GM13976 (cell line): ENCODE measurements around the gene ARHGDIA.

ENCODE experiments used
- DNase-seq: peaks from one replicate; pipeline ENCODE4 v3.0.0; 2012; ENCODE audit warnings: low spot score
- in situ Hi-C: fragments of 300-500 bp; cut with MboI; formaldehyde crosslinking; loops from one replicate; pipeline ENCODE4 v1.12.0; 2022; ENCODE audit warnings: low sequenced_read_pairs, mixed read lengths, inconsistent platforms; ENCODE audit not compliant: unreplicated experiment
- TF ChIP-seq, protein P1 (sequence below): IDR thresholded peaks from 2 replicates; pipeline ENCODE4 v1.5.1; 2012; ENCODE audit warnings: borderline replicate concordance, mild to moderate bottlenecking; ENCODE audit not compliant: insufficient read depth; ENCODE audit errors: extremely low read depth, missing control alignments, control extremely low read depth

Gene ARHGDIA

DNA sequence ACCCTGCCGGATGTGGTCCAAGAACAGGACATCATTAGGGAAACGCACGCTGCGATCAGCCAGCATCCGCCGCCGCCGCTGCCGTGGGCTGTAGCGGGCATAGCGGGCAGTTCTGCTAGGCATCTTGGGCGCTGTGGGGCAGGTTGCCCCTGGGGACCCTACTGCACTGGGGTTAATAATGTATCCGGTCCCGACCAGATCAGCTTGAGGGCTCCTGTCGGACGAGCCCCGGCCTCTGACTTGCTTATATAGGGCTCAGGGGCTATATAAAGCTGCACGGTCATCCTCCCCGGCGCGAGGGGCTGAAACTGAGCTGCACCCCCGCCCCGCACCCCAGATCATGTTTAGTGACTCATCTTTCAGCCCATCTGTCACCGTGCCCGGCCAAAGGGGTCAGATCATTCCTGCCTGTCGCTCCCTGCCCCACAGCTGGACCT lies 36.3 kb downstream of the ARHGDIA start, which contains the start of gene PPP1R27:
Gene PPP1R27 (minus strand): TSS at position 220 of the 437 bp plus-strand sequence. CDS start 97 bp downstream, at position 123.
- DNase-seq, result no peak
- in situ Hi-C loops, result no loop called here
- TF ChIP-seq, protein P1, sequence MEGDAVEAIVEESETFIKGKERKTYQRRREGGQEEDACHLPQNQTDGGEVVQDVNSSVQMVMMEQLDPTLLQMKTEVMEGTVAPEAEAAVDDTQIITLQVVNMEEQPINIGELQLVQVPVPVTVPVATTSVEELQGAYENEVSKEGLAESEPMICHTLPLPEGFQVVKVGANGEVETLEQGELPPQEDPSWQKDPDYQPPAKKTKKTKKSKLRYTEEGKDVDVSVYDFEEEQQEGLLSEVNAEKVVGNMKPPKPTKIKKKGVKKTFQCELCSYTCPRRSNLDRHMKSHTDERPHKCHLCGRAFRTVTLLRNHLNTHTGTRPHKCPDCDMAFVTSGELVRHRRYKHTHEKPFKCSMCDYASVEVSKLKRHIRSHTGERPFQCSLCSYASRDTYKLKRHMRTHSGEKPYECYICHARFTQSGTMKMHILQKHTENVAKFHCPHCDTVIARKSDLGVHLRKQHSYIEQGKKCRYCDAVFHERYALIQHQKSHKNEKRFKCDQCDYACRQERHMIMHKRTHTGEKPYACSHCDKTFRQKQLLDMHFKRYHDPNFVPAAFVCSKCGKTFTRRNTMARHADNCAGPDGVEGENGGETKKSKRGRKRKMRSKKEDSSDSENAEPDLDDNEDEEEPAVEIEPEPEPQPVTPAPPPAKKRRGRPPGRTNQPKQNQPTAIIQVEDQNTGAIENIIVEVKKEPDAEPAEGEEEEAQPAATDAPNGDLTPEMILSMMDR, result no peak

DNA sequence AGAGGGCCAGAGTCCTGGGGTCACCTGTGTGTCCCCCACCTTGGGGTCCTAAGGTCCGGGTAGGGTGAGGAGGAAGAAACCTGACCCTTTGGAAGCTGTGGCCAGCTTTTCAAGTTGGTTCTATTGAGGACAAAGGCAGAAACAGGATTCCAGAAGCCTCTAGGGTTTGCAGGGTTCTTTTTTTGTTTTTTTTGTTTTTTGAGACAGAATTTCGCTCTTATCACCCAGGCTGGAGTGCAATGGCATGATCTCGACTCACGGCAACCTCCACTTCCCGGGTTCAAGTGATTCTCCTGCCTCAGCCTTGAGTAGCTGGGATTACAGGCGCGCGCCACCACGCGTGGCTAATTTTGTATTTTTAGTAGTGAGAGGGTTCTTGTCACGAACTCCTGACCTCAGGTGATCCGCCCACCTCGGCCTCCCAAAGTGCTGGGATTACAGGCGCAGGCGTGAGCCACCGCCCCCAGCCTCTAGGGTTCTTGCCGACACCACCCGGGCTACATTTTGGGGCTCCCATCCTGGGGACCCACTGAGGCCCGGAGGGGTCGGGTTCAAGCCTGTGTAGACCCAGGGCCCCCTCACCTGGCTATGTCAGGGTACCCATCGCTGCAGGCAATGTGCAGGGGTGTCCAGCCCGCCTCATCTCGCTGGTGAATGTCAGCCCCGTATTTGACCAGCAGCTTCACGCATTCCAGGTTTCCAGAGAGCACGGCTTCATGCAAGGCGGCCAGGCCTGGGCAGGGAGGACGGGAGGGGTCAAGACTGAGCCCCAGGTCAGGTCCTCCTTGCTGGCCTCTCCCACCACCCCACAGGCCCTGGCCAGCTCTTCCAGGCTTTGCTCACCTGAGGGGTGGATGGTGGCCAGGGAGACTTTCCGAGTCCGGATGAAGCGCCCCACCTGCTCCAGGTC lies 37.0 kb downstream of the ARHGDIA start:
- in situ Hi-C loops, result no loop called here
- TF ChIP-seq, protein P1, result no peak
- DNase-seq, result no peak

DNA sequence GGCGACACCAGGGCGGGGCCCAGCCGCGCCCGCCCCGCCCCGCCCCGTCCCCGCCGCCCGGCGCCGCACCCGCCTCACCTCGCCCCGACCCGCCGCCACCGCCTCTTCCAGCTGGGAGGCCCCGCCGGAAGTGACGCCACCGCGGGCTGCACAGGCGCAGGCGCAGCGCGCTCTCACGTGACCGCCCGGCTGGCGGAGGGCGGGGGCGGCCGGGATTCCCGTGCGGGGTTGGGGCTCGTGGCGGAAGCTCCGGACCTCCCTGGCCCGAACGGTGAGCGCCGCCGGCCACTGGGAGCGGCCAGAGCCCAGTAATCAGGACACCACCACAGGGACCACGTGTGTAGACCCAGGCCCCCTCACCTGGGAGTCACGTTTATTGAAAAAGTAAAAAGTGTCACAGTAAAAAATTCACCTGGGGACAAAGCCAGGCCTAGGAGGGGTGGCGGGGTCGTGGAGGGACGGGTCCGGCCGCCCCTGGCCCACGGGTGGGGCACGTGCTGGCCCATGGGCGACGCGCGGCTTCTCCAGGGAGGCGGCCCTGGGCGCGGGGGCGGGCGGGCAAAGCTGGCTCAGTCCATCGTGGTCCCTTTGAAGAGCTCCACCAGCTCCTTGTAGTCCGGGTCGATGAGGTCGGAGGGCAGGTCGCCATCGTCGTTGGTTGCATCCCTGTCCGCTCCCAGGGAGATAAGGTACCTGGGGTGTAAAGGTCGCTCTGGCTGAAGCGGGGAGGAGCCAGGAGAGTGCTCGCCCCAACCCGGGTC lies 37.8 kb downstream of the ARHGDIA start, which contains the start of gene MCRIP1:
Gene MCRIP1 (minus strand): TSS at position 132 of the 761 bp plus-strand sequence. CDS start 8,785 bp downstream, outside the sequence.
- in situ Hi-C loops, result no loop called here
- DNase-seq, result peak; percentile 99
- TF ChIP-seq, protein P1, result no peak

DNA sequence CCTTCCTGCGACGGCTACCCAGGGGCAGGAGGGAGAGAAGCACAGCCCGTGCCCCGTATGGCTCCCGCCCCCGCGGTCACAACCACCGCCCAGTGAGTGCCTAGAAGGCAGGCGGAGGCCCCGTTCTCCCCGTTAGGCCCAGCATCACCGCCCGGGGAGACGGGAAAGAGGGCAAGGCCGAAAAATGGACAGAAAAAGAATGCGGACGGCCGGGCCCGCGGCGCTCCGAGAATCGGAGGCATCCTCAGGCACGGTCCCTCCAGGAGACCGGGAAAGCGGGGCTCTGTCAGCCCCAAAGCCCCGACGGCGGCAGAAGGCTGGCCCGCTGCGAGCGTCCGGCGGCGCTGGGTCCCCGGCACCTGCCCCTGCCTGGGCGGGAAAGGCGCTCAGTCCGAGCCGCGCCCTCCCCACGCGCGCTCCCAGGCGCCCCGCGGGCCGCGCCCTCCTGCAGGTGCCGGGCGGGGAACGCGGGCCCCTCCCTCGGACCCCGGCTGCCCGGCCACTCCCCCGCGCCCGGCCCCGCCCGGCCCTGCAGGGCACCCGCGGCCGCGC lies 38.5 kb downstream of the ARHGDIA start:
- in situ Hi-C loops, result no loop called here

DNA sequence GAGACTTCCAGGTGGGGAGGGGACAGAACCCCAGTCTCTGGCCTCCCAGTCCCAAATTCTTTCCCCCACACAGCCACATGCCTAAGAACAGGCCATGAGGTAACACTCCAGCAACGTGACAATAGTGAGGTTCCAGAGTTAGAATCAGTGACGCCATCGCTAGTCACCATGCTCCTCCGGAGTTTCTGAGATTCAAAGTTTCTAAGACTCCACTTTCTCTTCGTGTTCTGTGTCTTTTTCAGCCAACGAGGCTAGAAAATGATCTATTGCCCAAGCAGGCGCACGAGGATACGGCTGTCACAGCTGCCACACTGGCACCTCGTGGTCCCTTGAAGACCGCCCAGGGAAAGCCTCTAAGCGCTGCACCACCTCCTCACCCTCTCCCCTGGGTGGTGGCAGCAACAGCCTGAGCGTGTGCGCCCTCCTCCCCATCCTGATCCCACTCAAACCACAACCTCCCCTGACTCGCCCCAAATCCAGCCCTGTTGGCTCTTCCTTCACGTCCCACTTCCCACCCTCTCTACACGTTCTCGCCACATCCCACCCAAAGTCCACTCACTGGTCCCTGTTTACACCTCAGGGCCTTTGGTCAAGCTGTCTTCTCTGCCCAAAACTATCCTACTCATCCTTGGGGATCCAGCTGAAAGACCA lies 39.1 kb downstream of the ARHGDIA start:
- DNase-seq, result no peak
- in situ Hi-C loops, result no loop called here
- TF ChIP-seq, protein P1, result no peak

More for the DNA sequence above, 38.5 kb downstream of the ARHGDIA start:
- DNase-seq, result peak; percentile 67
- TF ChIP-seq, protein P1, result no peak

DNA sequence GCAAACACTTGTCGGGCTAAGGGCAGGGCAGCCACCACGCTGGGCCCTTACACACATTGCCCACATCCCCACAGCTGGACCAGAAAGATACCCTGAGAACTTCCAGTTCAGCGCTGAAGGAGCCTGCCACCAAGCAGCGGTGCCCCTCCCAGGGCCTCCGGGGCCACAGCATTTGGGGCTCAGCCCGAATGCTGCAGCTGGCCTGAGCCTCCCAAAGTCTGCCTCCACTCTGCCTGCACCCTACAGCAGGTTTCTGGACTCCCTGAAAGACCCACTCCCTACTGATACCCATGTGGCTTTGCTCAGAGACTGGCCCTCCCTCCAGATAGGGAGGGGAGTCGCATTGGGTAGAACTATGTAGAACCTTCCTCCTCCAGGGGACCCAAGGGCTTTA lies 39.6 kb downstream of the ARHGDIA start:
- DNase-seq, result no peak
- TF ChIP-seq, protein P1, result no peak
- in situ Hi-C loops, result no loop called here
